Measurements from ENCODE around the gene PWWP2B.

The PWWP2B gene

DNA sequence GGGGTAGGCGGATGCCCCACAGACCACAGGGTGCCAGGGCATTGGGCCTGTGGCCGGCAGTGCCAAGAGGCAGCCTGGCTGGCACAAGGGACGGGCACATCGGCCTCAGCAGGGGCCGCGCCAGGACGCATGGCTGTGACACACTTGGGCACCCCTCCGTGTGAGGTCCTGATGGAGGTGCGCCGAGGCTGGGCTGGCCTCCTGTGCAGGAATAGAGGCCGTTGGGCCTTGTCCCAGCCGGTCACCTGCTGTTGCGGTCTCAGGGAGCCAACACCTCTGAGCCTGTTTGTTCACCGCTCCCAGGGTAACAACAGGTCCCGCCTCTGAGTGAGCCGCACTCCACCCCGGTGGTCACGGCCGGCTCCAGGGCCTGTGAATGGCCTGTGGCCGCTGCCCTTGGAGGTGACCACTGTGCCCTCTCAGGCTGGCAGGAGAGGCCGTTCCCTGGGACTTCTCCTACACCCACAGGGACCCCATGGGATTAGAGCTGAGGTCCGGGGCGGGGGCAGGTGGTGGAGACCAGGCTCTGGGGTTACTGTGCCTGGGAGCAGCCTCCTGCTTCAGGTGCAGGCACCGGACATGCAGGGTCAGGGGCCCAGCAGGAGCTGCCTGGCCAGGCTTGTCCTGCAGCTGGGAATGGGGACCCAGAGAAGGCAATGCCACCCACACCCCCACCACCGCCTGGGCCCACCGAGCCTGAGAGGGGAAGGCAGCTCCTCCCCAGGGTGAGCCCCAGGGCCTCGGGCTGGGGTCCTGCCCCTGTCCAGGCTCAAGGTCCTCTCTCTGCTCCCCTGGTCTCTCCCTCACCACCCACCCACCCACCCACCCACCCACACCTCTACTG is 12.0 kb downstream of the PWWP2B start:
- no peak for DNase-seq
- Histone ChIP-seq H3K9me3 (no peaks in the 10 kb centered on the region), H3K27me3 (no peaks in the 10 kb centered on the region), H3K4me1 (peaks cover 34% of the 10 kb centered on the region), H3K36me3 (peaks cover 16% of the 10 kb centered on the region), H3K4me3 (ENCODE audit: low read depth, low read length) (no peak overlapping the region)
- TF ChIP-seq, protein P1, sequence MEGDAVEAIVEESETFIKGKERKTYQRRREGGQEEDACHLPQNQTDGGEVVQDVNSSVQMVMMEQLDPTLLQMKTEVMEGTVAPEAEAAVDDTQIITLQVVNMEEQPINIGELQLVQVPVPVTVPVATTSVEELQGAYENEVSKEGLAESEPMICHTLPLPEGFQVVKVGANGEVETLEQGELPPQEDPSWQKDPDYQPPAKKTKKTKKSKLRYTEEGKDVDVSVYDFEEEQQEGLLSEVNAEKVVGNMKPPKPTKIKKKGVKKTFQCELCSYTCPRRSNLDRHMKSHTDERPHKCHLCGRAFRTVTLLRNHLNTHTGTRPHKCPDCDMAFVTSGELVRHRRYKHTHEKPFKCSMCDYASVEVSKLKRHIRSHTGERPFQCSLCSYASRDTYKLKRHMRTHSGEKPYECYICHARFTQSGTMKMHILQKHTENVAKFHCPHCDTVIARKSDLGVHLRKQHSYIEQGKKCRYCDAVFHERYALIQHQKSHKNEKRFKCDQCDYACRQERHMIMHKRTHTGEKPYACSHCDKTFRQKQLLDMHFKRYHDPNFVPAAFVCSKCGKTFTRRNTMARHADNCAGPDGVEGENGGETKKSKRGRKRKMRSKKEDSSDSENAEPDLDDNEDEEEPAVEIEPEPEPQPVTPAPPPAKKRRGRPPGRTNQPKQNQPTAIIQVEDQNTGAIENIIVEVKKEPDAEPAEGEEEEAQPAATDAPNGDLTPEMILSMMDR (IDR thresholded peaks at IDR 0.05; ENCODE audit: low read depth, low read length) = no peak

DNA sequence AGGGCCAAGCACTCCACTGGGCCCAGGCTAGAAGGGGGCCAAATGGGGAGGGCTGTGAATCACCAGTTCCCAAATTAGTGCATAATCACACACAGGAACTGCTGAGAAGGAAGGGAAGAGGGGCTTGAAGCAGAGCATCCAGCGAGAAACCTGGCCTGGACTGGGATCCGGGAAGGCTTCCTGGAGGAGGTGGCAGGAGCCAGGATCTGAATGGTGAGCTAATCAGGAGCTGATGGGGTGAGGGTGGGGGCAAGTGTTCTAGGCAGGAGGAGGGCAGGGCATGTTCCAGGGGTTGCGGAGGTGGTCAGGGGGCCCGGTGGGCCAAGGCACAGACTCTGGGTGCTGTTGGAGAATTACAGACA is 12.6 kb downstream of the PWWP2B start:
- Histone ChIP-seq H3K4me1 (peaks cover 34% of the 10 kb centered on the region), H3K27me3 (no peaks in the 10 kb centered on the region), H3K36me3 (peaks cover 16% of the 10 kb centered on the region), H3K9me3 (no peaks in the 10 kb centered on the region), H3K4me3 (ENCODE audit: low read depth, low read length) (no peak overlapping the region)
- no peak for DNase-seq
- TF ChIP-seq, protein P1 (IDR thresholded peaks at IDR 0.05; ENCODE audit: low read depth, low read length) = no peak

DNA sequence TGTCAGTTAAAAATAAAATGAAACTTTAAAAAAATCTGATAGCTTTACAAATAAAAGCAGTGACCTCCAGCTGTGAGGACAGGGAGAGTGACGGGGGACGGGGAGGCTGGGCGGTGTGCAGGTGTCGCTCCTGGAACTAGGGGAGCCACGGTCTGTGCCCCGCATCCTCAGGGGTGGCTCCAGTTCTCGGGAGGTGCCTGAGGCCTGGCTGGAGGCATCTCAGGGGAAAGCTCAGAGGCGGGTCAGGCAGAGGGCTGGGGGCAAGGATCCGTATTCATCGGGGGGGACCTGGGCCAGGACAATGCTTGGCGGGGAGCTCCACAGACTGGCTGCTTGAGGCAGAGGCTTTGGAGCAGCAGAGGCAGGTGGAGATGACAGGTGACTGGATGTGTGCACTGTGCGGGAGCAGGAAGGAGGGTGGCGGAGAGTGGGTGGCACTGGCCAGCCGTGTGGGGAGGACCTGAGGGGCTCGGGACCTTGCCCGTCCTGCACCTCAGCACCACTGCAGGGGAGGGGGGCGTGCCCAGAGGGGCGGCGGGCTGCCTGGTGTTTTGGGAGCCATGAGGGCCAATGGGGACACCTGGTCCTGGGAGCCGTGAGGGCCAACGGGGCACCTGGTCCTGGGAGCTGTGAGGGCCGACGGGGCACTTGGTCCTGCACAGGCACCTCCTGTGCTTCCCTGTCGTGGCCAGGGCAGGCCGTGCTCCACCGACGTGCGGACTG is 13.2 kb downstream of the PWWP2B start:
- Histone ChIP-seq H3K27me3 (no peaks in the 10 kb centered on the region), H3K4me3 (ENCODE audit: low read depth, low read length) (no peak overlapping the region), H3K4me1 (peaks cover 34% of the 10 kb centered on the region), H3K36me3 (peaks cover 15% of the 10 kb centered on the region), H3K9me3 (no peaks in the 10 kb centered on the region)
- no peak for DNase-seq
- TF ChIP-seq, protein P1 (IDR thresholded peaks at IDR 0.05; ENCODE audit: low read depth, low read length) = no peak

DNA sequence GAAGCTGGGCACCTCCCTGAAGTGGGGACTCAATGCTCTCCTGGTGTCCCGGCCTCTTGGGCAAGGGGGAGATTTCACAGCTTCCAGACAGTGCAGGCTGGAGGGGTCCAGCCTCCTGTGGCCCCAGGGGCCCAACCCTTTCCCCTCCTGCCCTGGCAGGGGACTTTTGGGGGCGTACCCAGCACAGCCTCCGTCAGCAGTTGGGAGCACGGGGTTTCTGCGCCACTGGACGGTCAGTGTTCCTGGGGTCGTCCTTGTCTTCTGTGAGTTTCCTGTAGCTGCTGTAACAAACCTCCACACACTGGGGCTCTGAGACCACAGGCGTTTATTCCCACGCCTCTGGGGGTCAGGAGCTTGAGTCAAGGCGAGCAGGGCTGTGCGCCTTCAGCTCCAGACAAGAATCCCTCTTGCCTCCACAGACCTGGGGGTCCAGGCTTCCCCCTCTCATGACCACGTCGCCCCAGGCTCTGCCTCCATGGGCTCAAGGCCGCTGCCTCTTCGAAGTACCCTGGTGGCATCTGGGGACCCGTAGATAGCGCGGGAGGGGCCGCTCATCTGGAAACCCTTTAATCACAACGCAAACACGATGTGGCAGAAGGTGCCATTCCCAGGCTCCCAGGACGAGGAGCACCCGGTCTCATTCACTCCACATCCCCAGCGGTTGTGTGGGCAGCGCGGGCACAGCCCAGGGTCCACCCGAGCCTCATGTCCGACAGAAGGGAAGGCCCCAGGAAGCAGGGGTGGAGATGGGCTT is 14.0 kb downstream of the PWWP2B start:
- peaks cover 34% of the 10 kb centered on the region for H3K4me1 ChIP-seq
- H3K4me3 ChIP-seq (ENCODE audit: low read depth, low read length) = no peak overlapping the region
- no peaks in the 10 kb centered on the region for H3K27me3 ChIP-seq
- no peaks in the 10 kb centered on the region for H3K9me3 ChIP-seq
- peaks cover 7% of the 10 kb centered on the region for H3K36me3 ChIP-seq
- DNase-seq = no peak
- TF ChIP-seq, protein P1 (IDR thresholded peaks at IDR 0.05; ENCODE audit: low read depth, low read length) = no peak

DNA sequence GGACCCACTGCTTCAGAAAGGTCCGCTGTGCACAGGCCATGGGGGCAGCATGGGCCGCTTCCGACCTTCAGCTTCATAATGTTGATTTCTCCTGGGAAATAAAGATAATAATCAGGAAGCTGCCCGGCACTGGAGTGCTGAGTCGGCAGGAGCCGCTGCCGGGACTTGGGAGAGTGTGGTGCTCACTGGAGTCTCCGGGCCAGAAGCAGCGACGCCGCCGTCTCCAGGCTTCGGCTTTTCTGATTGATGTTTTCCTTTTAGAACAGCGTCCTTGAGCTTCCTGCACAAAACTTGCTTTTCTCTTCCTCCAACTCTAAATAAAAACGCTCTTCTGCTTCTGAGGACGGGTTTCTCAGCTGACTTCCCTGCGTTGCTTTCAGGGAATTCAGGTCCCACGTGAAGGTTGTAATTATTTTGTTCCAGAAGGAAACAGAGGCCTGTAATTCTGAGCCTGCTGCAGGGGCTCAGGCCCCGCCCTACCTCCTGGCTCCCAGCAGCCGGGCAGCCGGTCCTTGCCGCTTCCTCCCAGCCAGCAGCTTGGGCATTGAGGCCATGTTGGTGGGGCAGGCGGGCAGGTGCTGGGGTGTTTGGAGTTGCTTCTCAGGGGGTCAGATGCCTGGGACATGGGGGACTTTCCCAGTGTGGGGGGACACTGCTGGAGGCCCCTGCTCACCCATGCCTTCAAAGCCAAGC is 14.7 kb downstream of the PWWP2B start:
- Histone ChIP-seq H3K27me3 (no peaks in the 10 kb centered on the region), H3K36me3 (peaks cover 5% of the 10 kb centered on the region), H3K9me3 (no peaks in the 10 kb centered on the region), H3K4me1 (peaks cover 34% of the 10 kb centered on the region), H3K4me3 (ENCODE audit: low read depth, low read length) (peak overlapping the region; percentile 25; the same call in 1 of the 2 replicates)
- peak; percentile 79 for DNase-seq
- TF ChIP-seq, protein P1 (IDR thresholded peaks at IDR 0.05; ENCODE audit: low read depth, low read length) = peak; percentile 28
